Endothelial cell of umbilical vein (primary cell): Measurements from ENCODE around the gene PTPN13. TPM values are rescaled to one million over a fixed set of nuclear protein-coding genes. Genes with fewer than 3 reads are reported as not detected.

Experiments
- BruUV-seq: library from RNA; stranded (reverse); fragments of 400-500 nt; replicated peaks from 2 replicates; lab custom pipeline; 2021; lab: Mats Ljungman, UMichigan
- CTCF ChIA-PET: fragments of 300-600, 350-600 bp; sonication (Branson Sonifier 250); formaldehyde crosslinking; loops from one replicate; lab custom pipeline; 2021; ENCODE audit warnings: antibody characterized with exemption, inconsistent platforms; lab: Charles Lee
- POLR2A ChIA-PET: fragments of 300-600, 350-600 bp; sonication (Branson Sonifier 250); formaldehyde crosslinking; loops from one replicate; lab custom pipeline; 2021; ENCODE audit warnings: antibody characterized with exemption, inconsistent platforms; lab: Charles Lee
- DNase-seq: peaks from one replicate; pipeline ENCODE4 v3.0.0-alpha.2; 2011; ENCODE audit warnings: low read depth, low spot score
- FAIRE-seq: peaks from 2 replicates; lab custom pipeline; 2011; peaks lifted over from hg19 to GRCh38; lab: Jason Lieb, UNC
- H2AFZ ChIP-seq: 2 replicates; pipeline ENCODE4 v1.6.0; 2012; ENCODE audit warnings: low read depth, low read length, control low read depth, inconsistent platforms
- H3K27ac ChIP-seq: 2 replicates; pipeline ENCODE4 v1.5.1; 2011; ENCODE audit warnings: low read depth, mild to moderate bottlenecking, control low read depth, low read length, moderate library complexity; ENCODE audit not compliant: insufficient read depth
- H3K27me3 ChIP-seq, 2 experiments: 2 replicates each; pipeline versions ENCODE4 v1.6.0 to v1.6.1; 2011; ENCODE audit warnings: low read length in 2 of 2, mixed read lengths in 1 of 2; ENCODE audit not compliant: control insufficient read depth in 2 of 2, insufficient read depth in 2 of 2
- H3K36me3 ChIP-seq, 2 experiments: 2 replicates in 1 of 2; 3 replicates in 1 of 2; pipeline ENCODE4 v1.5.1; 2011; ENCODE audit warnings: low read length in 2 of 2, mild to moderate bottlenecking in 1 of 2, moderate library complexity in 1 of 2; ENCODE audit not compliant: control insufficient read depth in 2 of 2, insufficient read depth in 2 of 2; ENCODE audit errors: extremely low read depth in 1 of 2
- H3K4me1 ChIP-seq: 3 replicates; pipeline ENCODE4 v1.5.1; 2011; ENCODE audit warnings: mild to moderate bottlenecking, low read length; ENCODE audit not compliant: control insufficient read depth, insufficient read depth; ENCODE audit errors: extremely low read depth
- H3K4me2 ChIP-seq: 2 replicates; pipeline ENCODE4 v1.6.1; 2011; ENCODE audit warnings: low read length, control low read depth, mixed read lengths; ENCODE audit not compliant: insufficient read depth
- H3K4me3 ChIP-seq, 3 experiments: fragments of 200-600 bp in 1 of 3; sonication (generic), shearing (Covaris generic) in 1 of 3; replicated peaks in 1 of 3; 2 replicates each; pipeline ENCODE4 v1.5.1; 2011 to 2016; ENCODE audit warnings: control low read depth in 3 of 3, low read length in 3 of 3, mild to moderate bottlenecking in 2 of 3, inconsistent platforms in 1 of 3, low read depth in 1 of 3, moderate library complexity in 1 of 3; ENCODE audit not compliant: insufficient read depth in 1 of 3
- H3K79me2 ChIP-seq: 2 replicates; pipeline ENCODE4 v1.6.0; 2012; ENCODE audit warnings: low read length, inconsistent platforms; ENCODE audit not compliant: control insufficient read depth, insufficient read depth
- H3K9ac ChIP-seq: replicated peaks from 2 replicates; pipeline ENCODE3; 2011; ENCODE audit warnings: low read length, control low read depth; ENCODE audit not compliant: insufficient read depth; ENCODE audit errors: extremely low read depth
- H3K9me1 ChIP-seq: replicated peaks from 3 replicates; pipeline ENCODE4 v1.6.0; 2011; ENCODE audit warnings: mild to moderate bottlenecking, low read length; ENCODE audit not compliant: control insufficient read depth, insufficient read depth; ENCODE audit errors: extremely low read depth
- H3K9me3 ChIP-seq: replicated peaks from 2 replicates; pipeline ENCODE4 v1.5.1; 2012; ENCODE audit warnings: low read length, inconsistent platforms; ENCODE audit not compliant: control insufficient read depth, insufficient read depth
- H4K20me1 ChIP-seq: replicated peaks from 2 replicates; pipeline ENCODE3; 2011; ENCODE audit warnings: mild to moderate bottlenecking, low read length; ENCODE audit not compliant: control insufficient read depth, insufficient read depth; ENCODE audit errors: extremely low read depth
- CTCF ChIP-seq, 2 donors: IDR thresholded peaks; 1 replicate in 1 of 2; 2 replicates in 1 of 2; pipeline ENCODE4 v1.5.1; 2011; ENCODE audit warnings: low read length in 2 of 2, mild to moderate bottlenecking in 2 of 2, moderate library complexity in 2 of 2, control low read depth in 1 of 2, inconsistent platforms in 1 of 2, low read depth in 1 of 2; ENCODE audit not compliant: insufficient read depth in 1 of 2; ENCODE audit errors: extremely low read depth in 1 of 2
- FOS ChIP-seq: IDR thresholded peaks from 2 replicates; pipeline ENCODE4 v1.6.1; 2011; ENCODE audit warnings: mild to moderate bottlenecking, low read length, moderate library complexity, borderline replicate concordance; ENCODE audit not compliant: insufficient read depth
- GATA2 ChIP-seq: IDR thresholded peaks from 2 replicates; pipeline ENCODE4 v1.7.0; 2011; ENCODE audit warnings: low read depth, mild to moderate bottlenecking, moderate library complexity, mixed read lengths, low read length; ENCODE audit not compliant: insufficient read length, insufficient read depth
- JUN ChIP-seq: IDR thresholded peaks from 2 replicates; pipeline ENCODE4 v1.6.1; 2011; ENCODE audit warnings: borderline replicate concordance, low read depth; ENCODE audit not compliant: insufficient read length, insufficient read depth
- MAX ChIP-seq: IDR thresholded peaks from 2 replicates; pipeline ENCODE4 v1.6.1; 2011; ENCODE audit not compliant: insufficient read depth, insufficient read length
- MYC ChIP-seq: IDR thresholded peaks from one replicate; pipeline ENCODE4 v1.6.1; 2011; ENCODE audit warnings: mild to moderate bottlenecking, low read depth, low read length
- POLR2A ChIP-seq: IDR thresholded peaks from 2 replicates; pipeline ENCODE4 v1.6.1; 2012; ENCODE audit warnings: low read depth, mild to moderate bottlenecking, control low read depth, low read length
- POLR2AphosphoS5 ChIP-seq: IDR thresholded peaks from 2 replicates; pipeline ENCODE4 v1.6.1; 2012; ENCODE audit warnings: low read depth, mild to moderate bottlenecking, control low read depth, low read length, moderate library complexity; ENCODE audit not compliant: insufficient read depth
- dilution Hi-C: fragments of 300-500 bp; cut with MboI; formaldehyde crosslinking; loops from one replicate; pipeline ENCODE4 v1.15.0; 2019; ENCODE audit warnings: low sequenced_read_pairs; ENCODE audit not compliant: extremely low pct_ligation_motif_present
- intact Hi-C: fragments of 100-400 bp; cut with micrococcal nuclease; formaldehyde crosslinking; loops from one replicate; pipeline ENCODE4 v1.10.0; 2022
- polyA plus RNA-seq, 4 experiments: library from polyadenylated mRNA; depleted of rRNA in 3 of 4; stranded (reverse) in 3 of 4; unstranded in 1 of 4; fragments of >200 nt; gene quantifications; 2 replicates each; pipeline versions ENCODE4 v1.2.1 to v1.2.3, GENCODE V29; 2011 to 2012; ENCODE audit warnings: missing spikeins in 1 of 4
- total RNA-seq: library from RNA; stranded (reverse); gene quantifications from 2 replicates; pipeline ENCODE4 v1.2.3, GENCODE V29; 2021

PTPN13 gene
- total and polyA plus RNA-seq, 2 donors (not counting 3 experiments of a cell fraction or from before 2014, with no cell fraction given), result 0.69 to 2.9 TPM

GRCh38 chr4:86857341-86858052 is 263.4 kb downstream of the PTPN13 start:
- H3K4me1 ChIP-seq, result no peaks in the 10 kb centered on the region
- no peak overlapping the region for H3K27ac ChIP-seq
- TF ChIP-seq MYC, result no peak
- TF ChIP-seq JUN, result no peak
- no peak for TF ChIP-seq MAX
- no peak for TF ChIP-seq FOS
- no peak for TF ChIP-seq POLR2AphosphoS5
- TF ChIP-seq GATA2, result no peak
- no peak for TF ChIP-seq CTCF (IDR thresholded peaks at IDR 0.05; ENCODE audit: extremely low read depth in 1 of 2, insufficient read depth in 1 of 2, low read depth in 1 of 2, low read length in 2 of 2)
- TF ChIP-seq POLR2A, result no peak
- no peak overlapping the region for H3K9ac ChIP-seq
- no peak overlapping the region for H3K4me2 ChIP-seq
- ChIA-PET POLR2A (no interaction called here), CTCF (interaction anchor here (0.6 to 1.4 kb wide), 3 partner anchors 21 to 149 kb away, joined by 3 to 4 read pairs (median 3); no protein-coding TSS in a partner anchor)
- FAIRE-seq (no peak), DNase-seq (peak; percentile 12)
- H3K36me3 ChIP-seq, result no peaks in the 10 kb centered on the region
- dilution Hi-C loops (no loop called here), intact Hi-C loops (no loop called here)
- H4K20me1 ChIP-seq, result no peaks in the 10 kb centered on the region
- no peaks in the 10 kb centered on the region for H3K9me1 ChIP-seq
- H3K9me3 ChIP-seq, result no peaks in the 10 kb centered on the region
- H3K4me3 ChIP-seq, result no peak overlapping the region
- H3K79me2 ChIP-seq, result no peaks in the 10 kb centered on the region
- no peaks in the 10 kb centered on the region for H3K27me3 ChIP-seq
- H2AFZ ChIP-seq, result no peak overlapping the region
- no TSS peak for BruUV-seq

Other genes with a start within 250 kb of the PTPN13 start
- gene MAPK10, start 234.3 kb upstream of the PTPN13 start, total RNA-seq, result 0.37 TPM in 1 of 2 replicates, not detected in the other
- 0.06 and 0.17 TPM in 2 replicates for gene MAPK10, start 234.3 kb upstream of the PTPN13 start, polyA plus RNA-seq